Left ventricle myocardium inferior (tissue), 1 donor: ENCODE measurements around the gene SEC24D. TPM values are rescaled to one million over a fixed set of nuclear protein-coding genes. Genes with fewer than 3 reads are reported as not detected.
A peak's percentile ranks its signal among the peaks of the same experiment; 100 is the strongest.

Experiments
- DNase-seq: peaks from one replicate; pipeline ENCODE4 v3.0.0-alpha.2; 2020
- H3K27ac ChIP-seq: fragments of 200-600 bp; replicated peaks from 2 replicates; pipeline ENCODE4 v1.8.0; 2021
- H3K27me3 ChIP-seq: fragments of 200-600 bp; 2 replicates; pipeline ENCODE4 v1.8.0; 2021; ENCODE audit warnings: low read depth
- H3K36me3 ChIP-seq: fragments of 200-600 bp; 2 replicates; pipeline ENCODE4 v1.8.0; 2021
- H3K4me1 ChIP-seq: fragments of 200-600 bp; 2 replicates; pipeline ENCODE4 v1.8.0; 2021
- H3K4me3 ChIP-seq: fragments of 200-600 bp; 2 replicates; pipeline ENCODE4 v1.8.0; 2021; ENCODE audit warnings: mild to moderate bottlenecking, moderate library complexity
- H3K9me3 ChIP-seq: fragments of 200-600 bp; replicated peaks from 2 replicates; pipeline ENCODE4 v1.8.0; 2021
- intact Hi-C: fragments of 100-400 bp; cut with micrococcal nuclease; formaldehyde crosslinking; loops from one replicate; pipeline ENCODE4 v1.11.0; 2022
- long read RNA-seq: library from polyadenylated mRNA; unstranded; transcript quantifications from one replicate; pipeline ENCODE4 v2.0.0, GENCODE V29; 2021
- total RNA-seq: library from RNA; stranded (reverse); fragmentation: NEBNext Ultra II Directional; extraction: Animal tissue kit (Norgen Biotek cat#: 25700); gene quantifications from one replicate; pipeline ENCODE4 v1.2.1, GENCODE V29; 2021
- TF ChIP-seq, protein P1 (sequence below): fragments of 200-600 bp; IDR thresholded peaks from 2 replicates; pipeline ENCODE4 v1.8.0; 2021; ENCODE audit warnings: antibody characterized with exemption, mild to moderate bottlenecking, borderline replicate concordance
- donor health status: DM: no; HTN: yes; CAD: no; lungs with severe emphysema.

Gene SEC24D, protein sequence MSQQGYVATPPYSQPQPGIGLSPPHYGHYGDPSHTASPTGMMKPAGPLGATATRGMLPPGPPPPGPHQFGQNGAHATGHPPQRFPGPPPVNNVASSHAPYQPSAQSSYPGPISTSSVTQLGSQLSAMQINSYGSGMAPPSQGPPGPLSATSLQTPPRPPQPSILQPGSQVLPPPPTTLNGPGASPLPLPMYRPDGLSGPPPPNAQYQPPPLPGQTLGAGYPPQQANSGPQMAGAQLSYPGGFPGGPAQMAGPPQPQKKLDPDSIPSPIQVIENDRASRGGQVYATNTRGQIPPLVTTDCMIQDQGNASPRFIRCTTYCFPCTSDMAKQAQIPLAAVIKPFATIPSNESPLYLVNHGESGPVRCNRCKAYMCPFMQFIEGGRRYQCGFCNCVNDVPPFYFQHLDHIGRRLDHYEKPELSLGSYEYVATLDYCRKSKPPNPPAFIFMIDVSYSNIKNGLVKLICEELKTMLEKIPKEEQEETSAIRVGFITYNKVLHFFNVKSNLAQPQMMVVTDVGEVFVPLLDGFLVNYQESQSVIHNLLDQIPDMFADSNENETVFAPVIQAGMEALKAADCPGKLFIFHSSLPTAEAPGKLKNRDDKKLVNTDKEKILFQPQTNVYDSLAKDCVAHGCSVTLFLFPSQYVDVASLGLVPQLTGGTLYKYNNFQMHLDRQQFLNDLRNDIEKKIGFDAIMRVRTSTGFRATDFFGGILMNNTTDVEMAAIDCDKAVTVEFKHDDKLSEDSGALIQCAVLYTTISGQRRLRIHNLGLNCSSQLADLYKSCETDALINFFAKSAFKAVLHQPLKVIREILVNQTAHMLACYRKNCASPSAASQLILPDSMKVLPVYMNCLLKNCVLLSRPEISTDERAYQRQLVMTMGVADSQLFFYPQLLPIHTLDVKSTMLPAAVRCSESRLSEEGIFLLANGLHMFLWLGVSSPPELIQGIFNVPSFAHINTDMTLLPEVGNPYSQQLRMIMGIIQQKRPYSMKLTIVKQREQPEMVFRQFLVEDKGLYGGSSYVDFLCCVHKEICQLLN
- 10.5 TPM for total RNA-seq
- long read RNA-seq, full-length matches to known transcripts, result 9 of 18 reads
- long read RNA-seq, partial matches to known transcripts, result 0 of 18 reads
- long read RNA-seq, other reads (novel, unspliced or antisense), result 9 of 18 reads

DNA sequence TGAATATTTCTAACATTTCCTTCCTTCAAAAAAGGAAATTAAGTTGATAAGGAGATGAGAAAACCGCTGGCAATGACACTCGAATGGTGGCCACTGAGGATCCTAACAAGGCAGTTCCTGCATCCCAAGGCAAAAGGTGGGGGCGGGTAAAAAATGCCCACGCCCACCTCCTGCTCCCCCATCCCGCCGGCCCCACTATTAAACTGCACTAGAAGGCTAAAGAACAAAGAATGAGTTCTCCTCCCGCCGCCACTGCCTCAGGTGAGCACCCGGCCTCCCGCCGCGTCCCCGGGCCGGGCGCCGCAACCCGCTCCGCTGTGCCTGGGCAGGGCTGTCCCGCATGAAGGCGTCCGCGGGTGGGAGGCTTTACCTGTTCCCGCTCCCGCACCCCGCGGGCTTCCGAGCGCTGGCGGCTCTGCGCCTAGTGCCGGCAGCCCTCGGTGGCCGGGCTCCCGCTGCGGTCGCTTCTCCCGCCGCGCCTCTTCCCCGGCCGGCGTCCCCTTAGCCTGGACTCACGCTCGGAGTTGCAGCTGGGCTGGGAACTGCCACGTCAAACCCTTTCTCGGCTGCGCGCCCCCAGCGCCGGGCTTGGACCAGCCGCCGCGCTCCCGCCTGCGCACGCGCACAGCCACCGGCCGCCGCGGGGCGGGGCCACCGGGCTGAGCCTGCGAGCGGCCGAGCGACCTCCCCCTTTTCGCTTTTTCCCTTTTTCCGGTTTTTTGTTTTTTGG, at the start of gene SEC24D:
Gene SEC24D (minus strand): TSS at position 556 of the 730 bp plus-strand sequence. CDS start 2,430 bp downstream, outside the sequence.
- H3K9me3 ChIP-seq, result no peaks in the 10 kb centered on the region
- intact Hi-C loops, result no loop called here
- peak; percentile 90 for DNase-seq
- TF ChIP-seq, protein P1, sequence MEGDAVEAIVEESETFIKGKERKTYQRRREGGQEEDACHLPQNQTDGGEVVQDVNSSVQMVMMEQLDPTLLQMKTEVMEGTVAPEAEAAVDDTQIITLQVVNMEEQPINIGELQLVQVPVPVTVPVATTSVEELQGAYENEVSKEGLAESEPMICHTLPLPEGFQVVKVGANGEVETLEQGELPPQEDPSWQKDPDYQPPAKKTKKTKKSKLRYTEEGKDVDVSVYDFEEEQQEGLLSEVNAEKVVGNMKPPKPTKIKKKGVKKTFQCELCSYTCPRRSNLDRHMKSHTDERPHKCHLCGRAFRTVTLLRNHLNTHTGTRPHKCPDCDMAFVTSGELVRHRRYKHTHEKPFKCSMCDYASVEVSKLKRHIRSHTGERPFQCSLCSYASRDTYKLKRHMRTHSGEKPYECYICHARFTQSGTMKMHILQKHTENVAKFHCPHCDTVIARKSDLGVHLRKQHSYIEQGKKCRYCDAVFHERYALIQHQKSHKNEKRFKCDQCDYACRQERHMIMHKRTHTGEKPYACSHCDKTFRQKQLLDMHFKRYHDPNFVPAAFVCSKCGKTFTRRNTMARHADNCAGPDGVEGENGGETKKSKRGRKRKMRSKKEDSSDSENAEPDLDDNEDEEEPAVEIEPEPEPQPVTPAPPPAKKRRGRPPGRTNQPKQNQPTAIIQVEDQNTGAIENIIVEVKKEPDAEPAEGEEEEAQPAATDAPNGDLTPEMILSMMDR, result peak; percentile 35
- no peaks in the 10 kb centered on the region for H3K27me3 ChIP-seq
- peak within 1 kb of the TSS; percentile 97 for H3K27ac ChIP-seq
- peaks cover 50% of the 10 kb centered on the region for H3K4me1 ChIP-seq
- H3K36me3 ChIP-seq, result peaks cover 22% of the 10 kb centered on the region
- H3K4me3 ChIP-seq, result peak within 1 kb of the TSS; percentile 99

- Histone ChIP-seq H3K27ac (no peak overlapping the region), H3K4me3 (no peak overlapping the region), H3K4me1 (peaks cover 16% of the 10 kb centered on the region), H3K27me3 (no peaks in the 10 kb centered on the region), H3K9me3 (no peaks in the 10 kb centered on the region), H3K36me3 (no peaks in the 10 kb centered on the region)
- intact Hi-C loops, result loop anchor here (5.0 kb wide), 1 partner anchor 142 kb away; no protein-coding TSS in a partner anchor
- no peak for DNase-seq
- TF ChIP-seq, protein P1, result no peak
These were observed 48.8 kb upstream of the SEC24D start for GRCh38 chr4:118884716-118885115.

GRCh38 chr4:118883861-118884260, 47.9 kb upstream of the SEC24D start:
- Histone ChIP-seq H3K4me1 (peaks cover 11% of the 10 kb centered on the region), H3K27me3 (no peaks in the 10 kb centered on the region), H3K27ac (no peak overlapping the region), H3K4me3 (no peak overlapping the region), H3K9me3 (no peaks in the 10 kb centered on the region), H3K36me3 (no peaks in the 10 kb centered on the region)
- TF ChIP-seq, protein P1, result peak; percentile 36
- no peak for DNase-seq
- intact Hi-C loops, result no loop called here

DNA sequence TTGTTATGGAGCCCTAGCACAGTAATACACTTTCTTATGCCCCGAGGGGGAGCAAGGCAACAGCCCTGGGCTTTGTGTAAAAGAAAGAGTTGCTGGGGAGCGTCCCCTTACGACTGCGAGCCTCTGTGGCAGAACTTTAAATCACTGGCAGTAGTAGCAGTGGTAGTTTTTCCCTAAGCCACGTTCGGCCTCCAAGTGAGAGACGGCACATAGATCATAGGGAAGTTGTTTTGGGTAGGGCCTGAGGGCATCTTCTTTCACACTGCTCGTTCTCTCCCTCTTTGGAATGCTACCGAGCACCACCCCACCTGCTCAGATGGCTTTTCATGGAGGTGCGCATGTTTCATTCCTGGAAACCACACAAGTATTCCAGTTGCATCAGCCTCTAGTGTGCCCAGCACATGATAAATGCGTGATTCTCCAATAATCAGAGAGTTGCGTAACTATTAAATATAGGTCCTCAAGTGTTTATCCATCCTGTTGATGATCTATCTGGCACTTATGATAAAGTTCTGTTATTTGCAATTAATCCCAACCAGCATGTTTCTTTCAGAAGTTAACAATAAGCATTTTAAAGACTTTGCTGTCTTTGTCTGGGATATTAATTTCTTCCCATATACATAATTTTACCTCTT, 45.7 kb upstream of the SEC24D start:
- Histone ChIP-seq H3K36me3 (no peaks in the 10 kb centered on the region), H3K4me1 (no peaks in the 10 kb centered on the region), H3K27me3 (no peaks in the 10 kb centered on the region), H3K9me3 (no peaks in the 10 kb centered on the region), H3K27ac (no peak overlapping the region), H3K4me3 (no peak overlapping the region)
- TF ChIP-seq, protein P1, result no peak
- DNase-seq, result no peak
- intact Hi-C loops, result no loop called here
